SH-SY5Y (cell line): ENCODE measurements around the gene CELF2.

Source experiments
- GATA2 ChIP-seq: IDR thresholded peaks from 2 replicates; pipeline ENCODE4 v1.6.1; 2011; ENCODE audit warnings: mild to moderate bottlenecking, low read depth, low read length
- GATA3 ChIP-seq: IDR thresholded peaks from 2 replicates; pipeline ENCODE4 v1.6.1; 2011; ENCODE audit warnings: low read depth, mild to moderate bottlenecking, low read length, moderate library complexity

Gene CELF2

GRCh38 chr10:11158080-11158479 lies 140.4 kb downstream of the CELF2 start:
- TF ChIP-seq GATA3 (no peak), GATA2 (no peak)

- no peak for TF ChIP-seq GATA2
- TF ChIP-seq GATA3 = no peak
Observed at GRCh38 chr10:11159543-11160215, 142.0 kb downstream of the CELF2 start.

- TF ChIP-seq GATA3 (no peak), GATA2 (no peak)
Observed at GRCh38 chr10:11161096-11161495, 143.4 kb downstream of the CELF2 start.

GRCh38 chr10:11161910-11162309 lies 144.2 kb downstream of the CELF2 start:
- TF ChIP-seq GATA3 = no peak
- no peak for TF ChIP-seq GATA2

- no peak for TF ChIP-seq GATA3
- TF ChIP-seq GATA2 = no peak
Observed at GRCh38 chr10:11162828-11163599, 145.3 kb downstream of the CELF2 start.

- TF ChIP-seq GATA2 = no peak
- TF ChIP-seq GATA3 = no peak
Observed at GRCh38 chr10:11163780-11164550, 146.3 kb downstream of the CELF2 start.

GRCh38 chr10:11164551-11164802 lies 146.8 kb downstream of the CELF2 start:
- TF ChIP-seq GATA3 = no peak
- no peak for TF ChIP-seq GATA2

- TF ChIP-seq GATA3 (no peak), GATA2 (no peak)
Observed at GRCh38 chr10:11164803-11165590, 147.3 kb downstream of the CELF2 start.

GRCh38 chr10:11165591-11166543 lies 148.2 kb downstream of the CELF2 start:
- no peak for TF ChIP-seq GATA2
- no peak for TF ChIP-seq GATA3

GRCh38 chr10:11166550-11166949 lies 148.9 kb downstream of the CELF2 start:
- TF ChIP-seq GATA3 (no peak), GATA2 (no peak)

- TF ChIP-seq GATA2 (no peak), GATA3 (no peak)
Observed at GRCh38 chr10:11167233-11167966, 149.7 kb downstream of the CELF2 start.

- TF ChIP-seq GATA2 (no peak), GATA3 (no peak)
Observed at GRCh38 chr10:11168423-11169090, 150.9 kb downstream of the CELF2 start.

GRCh38 chr10:11169976-11170375 lies 152.3 kb downstream of the CELF2 start:
- TF ChIP-seq GATA3 (no peak), GATA2 (no peak)
